NCI-H146 treated with DMSO at 0.1 percent for 48 hours (cell line): ENCODE measurements around the gene PEX14.

Experiments used
- DNase-seq: peaks from one replicate; lab custom pipeline; 2025; ENCODE audit not compliant: unreplicated experiment; lab: John Stamatoyannopoulos, UW

PEX14 gene

DNA sequence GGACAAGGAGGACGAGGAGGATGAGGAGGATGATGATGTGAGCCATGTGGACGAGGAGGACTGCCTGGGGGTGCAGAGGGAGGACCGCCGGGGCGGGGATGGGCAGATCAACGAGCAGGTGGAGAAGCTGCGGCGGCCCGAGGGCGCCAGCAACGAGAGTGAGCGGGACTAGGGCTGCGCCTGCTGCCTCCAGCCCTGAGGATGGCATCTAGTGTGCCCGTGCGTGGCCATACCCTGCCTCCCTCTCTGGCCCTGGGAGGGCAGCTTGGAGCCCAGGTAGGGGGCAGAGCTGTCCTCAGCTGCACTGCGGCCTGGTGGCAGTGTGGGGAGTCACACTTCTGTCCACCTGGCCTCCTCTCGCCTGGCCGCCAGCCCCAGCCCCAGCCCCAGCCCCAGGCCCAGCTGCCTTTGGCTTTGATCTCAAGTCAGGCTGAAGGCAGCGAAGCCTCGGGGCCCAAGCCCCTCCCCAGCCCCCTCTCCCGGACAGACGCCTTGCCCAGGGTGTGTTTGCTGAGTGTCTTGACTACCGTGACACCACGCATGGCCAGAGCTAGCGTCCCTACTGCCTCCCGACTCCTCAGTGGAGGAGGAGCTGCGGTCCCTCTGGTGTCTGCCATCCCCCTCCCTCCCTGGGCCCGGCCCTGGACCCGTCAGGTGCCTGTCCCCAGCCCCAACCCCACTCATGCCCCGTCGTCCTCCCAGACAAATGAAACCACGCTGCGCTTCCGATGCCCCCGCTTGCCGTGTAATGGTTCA is 155.2 kb downstream of the PEX14 start:
- DNase-seq: no peak

- no peak for DNase-seq
Measured at GRCh38 chr1:10630661-10631120, 155.9 kb downstream of the PEX14 start.

DNA sequence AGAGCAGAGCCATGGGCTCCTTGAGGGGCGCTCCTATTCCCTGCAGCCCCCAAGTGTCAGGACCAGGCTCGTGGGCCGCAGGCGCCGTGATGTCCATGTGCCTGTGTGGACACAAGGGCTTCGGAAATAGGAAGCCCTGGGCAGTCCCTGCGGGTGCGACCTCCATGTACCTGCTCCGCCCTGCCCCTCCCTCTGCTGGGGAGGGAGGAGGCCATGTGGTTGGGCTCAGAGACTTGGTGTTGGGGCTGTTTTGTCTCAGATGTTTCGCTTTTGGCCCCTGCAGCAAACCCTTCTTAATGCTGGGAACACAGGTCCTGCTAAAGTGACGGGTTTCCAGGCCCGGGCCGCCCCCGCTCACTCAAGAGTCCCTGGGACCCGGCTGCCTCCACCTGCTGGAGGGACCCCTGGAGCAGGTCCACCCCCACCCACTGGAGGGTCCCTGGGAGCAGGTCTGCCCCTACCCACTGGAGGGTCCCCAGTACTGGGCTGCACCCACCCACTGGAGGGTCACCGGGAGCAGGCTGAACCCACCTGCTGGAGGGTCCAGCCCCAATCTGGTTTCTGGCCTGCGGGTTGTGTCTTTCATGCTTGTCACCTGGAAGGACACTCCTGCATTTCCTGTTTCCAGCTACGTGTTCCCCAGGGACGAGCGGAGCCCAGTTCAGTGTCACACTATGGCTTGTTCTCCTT is 156.5 kb downstream of the PEX14 start:
- DNase-seq: no peak

- no peak for DNase-seq
Measured at GRCh38 chr1:10631811-10632593, 157.3 kb downstream of the PEX14 start.

DNA sequence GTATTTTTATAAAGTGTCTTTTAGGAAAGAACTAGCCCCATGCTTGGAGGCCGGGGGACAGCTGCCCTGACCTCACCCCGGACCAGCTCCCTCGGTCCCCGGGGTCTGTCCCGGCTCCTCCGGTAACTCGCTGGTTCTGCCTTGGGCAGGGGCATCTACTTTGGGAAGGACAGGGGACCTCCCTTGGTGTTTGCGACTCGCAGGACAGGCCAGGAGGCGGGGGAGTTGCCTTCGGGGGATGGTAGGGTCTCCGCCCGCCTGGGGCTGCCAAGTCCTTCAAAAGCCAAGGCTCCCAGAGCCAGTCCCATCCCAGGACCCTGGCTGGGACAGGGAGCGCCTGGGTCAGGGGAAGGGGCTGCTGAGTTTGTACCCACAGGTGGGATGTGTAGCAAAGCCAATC is 157.9 kb downstream of the PEX14 start:
- no peak for DNase-seq

GRCh38 chr1:10633416-10633815 is 158.7 kb downstream of the PEX14 start:
- no peak for DNase-seq

DNA sequence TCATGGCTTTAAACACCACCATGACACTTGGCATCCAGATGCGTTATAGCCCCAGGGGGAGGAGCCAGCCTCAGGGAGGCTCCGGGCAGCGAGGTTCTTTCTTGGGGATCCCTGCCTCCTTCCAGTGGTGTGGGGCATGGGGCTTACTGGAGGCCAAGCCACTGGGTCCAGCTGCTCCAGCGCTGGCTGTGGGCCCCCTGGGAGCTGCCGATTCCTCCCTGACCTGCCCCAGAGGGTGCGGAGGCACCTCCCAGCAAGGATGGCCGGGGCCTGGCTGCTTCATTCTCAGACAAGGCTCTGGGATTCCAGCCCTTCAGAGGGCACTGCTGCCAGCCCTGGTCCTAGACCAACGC is 159.3 kb downstream of the PEX14 start:
- no peak for DNase-seq

DNA sequence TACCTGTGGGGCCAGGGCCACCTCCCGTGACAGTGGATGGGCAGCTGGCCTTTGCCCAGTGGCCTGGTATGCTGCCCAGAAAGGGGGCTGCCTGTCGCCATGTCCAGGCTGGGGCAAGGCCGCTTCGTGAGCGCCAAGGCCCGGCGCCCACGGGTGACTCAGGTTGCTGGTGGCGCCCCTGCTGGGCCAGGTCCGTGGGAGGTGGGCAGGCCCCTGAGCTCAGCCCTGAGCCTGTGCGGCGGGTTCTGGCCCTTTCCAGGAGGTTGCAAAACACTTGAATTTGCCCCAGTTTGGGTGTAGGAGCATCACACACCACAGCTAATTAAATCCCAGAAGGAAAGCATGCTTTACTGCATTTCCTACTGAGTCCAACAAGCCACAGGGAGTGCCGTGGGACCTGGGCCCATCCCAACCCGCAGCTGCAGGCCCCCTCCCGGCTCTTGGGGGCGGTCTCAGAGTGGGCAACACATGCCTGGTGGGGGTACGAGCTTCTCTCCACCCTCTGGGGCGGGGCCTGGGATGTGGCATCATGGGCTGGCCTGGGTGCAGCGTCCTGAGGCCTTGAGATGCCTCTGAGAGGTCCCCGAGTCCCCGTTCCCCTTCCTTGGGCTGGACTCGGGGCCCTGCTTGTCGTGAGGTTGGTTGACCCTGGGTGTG is 159.8 kb downstream of the PEX14 start:
- no peak for DNase-seq

- DNase-seq: no peak
Measured at GRCh38 chr1:10635085-10635896, 160.5 kb downstream of the PEX14 start.

DNA sequence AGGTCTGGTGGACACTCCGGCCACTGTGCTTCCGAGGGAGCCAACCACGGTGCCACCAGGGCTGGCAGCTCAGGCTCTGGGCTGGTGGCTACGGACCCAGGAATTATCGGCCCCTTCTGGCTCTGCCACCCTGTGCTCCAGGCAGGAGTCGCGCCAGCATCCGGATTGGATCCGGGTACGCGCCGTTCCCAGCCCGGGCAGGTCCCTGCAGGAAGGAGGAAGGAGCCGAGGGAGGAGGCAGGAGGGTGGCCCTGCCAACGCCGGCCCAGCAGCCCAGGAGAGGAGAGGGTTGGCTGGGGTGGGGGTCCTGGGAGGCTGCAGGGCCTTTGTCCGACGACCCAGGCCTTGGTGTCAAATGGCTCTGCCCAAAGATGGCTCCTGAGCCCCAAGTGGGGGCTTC is 161.2 kb downstream of the PEX14 start:
- no peak for DNase-seq

- no peak for DNase-seq
Measured at GRCh38 chr1:10637400-10637799, 162.7 kb downstream of the PEX14 start.

DNA sequence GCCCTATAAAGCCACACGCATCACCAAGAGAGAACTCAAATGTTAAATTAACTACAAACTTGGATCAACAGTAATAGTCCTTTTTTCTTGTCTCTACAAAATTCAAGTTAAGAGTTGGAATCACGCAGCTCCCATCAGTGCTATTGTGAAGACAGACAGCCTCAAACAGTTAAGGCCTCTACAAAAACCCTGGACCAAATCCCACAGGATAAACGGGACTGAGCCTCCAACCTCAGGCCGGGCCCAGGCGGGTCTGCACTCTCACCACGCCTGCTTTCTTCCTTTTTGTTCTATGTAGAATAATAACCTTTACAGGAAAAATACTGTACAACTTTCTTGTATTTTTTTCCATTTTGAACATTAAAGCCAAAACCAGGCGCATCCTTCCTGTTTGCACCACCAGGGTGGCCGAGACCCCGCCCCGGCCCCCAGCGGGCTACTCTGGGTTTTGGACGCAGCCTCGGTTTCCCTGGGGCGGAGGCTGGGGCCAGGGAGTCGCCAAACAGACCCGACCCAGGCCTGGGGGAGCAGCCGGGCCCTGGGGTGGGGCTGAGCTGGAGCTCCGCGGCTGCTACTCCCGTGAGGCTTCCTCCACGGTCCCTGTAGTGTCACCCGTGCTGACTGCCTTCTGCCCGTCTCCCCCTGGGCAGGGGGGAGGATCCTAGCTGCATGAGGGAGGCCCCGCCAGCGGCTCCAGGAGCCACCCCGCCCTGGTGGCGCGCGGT is 163.2 kb downstream of the PEX14 start:
- no peak for DNase-seq

- no peak for DNase-seq
Measured at GRCh38 chr1:10638559-10639005, 163.8 kb downstream of the PEX14 start.

GRCh38 chr1:10639011-10639774 is 164.4 kb downstream of the PEX14 start:
- DNase-seq: no peak

GRCh38 chr1:10639775-10640578 is 165.2 kb downstream of the PEX14 start:
- DNase-seq: no peak

- DNase-seq: no peak
Measured at GRCh38 chr1:10640843-10641553, 166.2 kb downstream of the PEX14 start.

GRCh38 chr1:10641976-10642375 is 167.2 kb downstream of the PEX14 start:
- no peak for DNase-seq
